GM15510 (cell line): ENCODE measurements around the gene SERHL2.

Experiments
- POLR2A ChIP-seq: IDR thresholded peaks from 3 replicates; pipeline ENCODE4 v1.6.1; 2011; ENCODE audit warnings: borderline replicate concordance; ENCODE audit not compliant: insufficient read length; ENCODE audit errors: extremely low read depth

Gene SERHL2

GRCh38 chr22:42553475-42554361 is at the start of gene SERHL2:
TSS of gene SERHL2 (plus strand) at chr22:42553956. CDS start at chr22:42554021, 65 bp downstream.
- TF ChIP-seq POLR2A, result no peak

- TF ChIP-seq POLR2A, result no peak
Measured at GRCh38 chr22:42509548-42509947, 44.2 kb upstream of the SERHL2 start.

- no peak for TF ChIP-seq POLR2A
Measured at GRCh38 chr22:42511401-42511891, 42.3 kb upstream of the SERHL2 start.

GRCh38 chr22:42515896-42516295 is 37.9 kb upstream of the SERHL2 start:
- no peak for TF ChIP-seq POLR2A

- TF ChIP-seq POLR2A, result peak; percentile 81
Measured at GRCh38 chr22:42519525-42520401, 34.0 kb upstream of the SERHL2 start, which contains the start of gene RRP7A. TSS of gene RRP7A (minus strand) at chr22:42519796. CDS start at chr22:42519786, 10 bp downstream.

- no peak for TF ChIP-seq POLR2A
Measured at GRCh38 chr22:42521228-42521546, 32.6 kb upstream of the SERHL2 start.

- no peak for TF ChIP-seq POLR2A
Measured at GRCh38 chr22:42522546-42522945, 31.2 kb upstream of the SERHL2 start.

GRCh38 chr22:42528591-42529307 is 25.0 kb upstream of the SERHL2 start:
- TF ChIP-seq POLR2A, result no peak

GRCh38 chr22:42533638-42533977 is 20.1 kb upstream of the SERHL2 start:
- TF ChIP-seq POLR2A, result no peak

GRCh38 chr22:42536166-42536565 is 17.6 kb upstream of the SERHL2 start:
- TF ChIP-seq POLR2A, result no peak

GRCh38 chr22:42544686-42545085 is 9.1 kb upstream of the SERHL2 start:
- TF ChIP-seq POLR2A, result no peak

- TF ChIP-seq POLR2A, result no peak
Measured at GRCh38 chr22:42547562-42547961, 6.2 kb upstream of the SERHL2 start.

GRCh38 chr22:42548597-42549330 is 5.0 kb upstream of the SERHL2 start:
- no peak for TF ChIP-seq POLR2A

GRCh38 chr22:42549331-42550060 is 4.3 kb upstream of the SERHL2 start:
- TF ChIP-seq POLR2A, result no peak

- no peak for TF ChIP-seq POLR2A
Measured at GRCh38 chr22:42560381-42560780, 6.6 kb downstream of the SERHL2 start.
